Measurements from ENCODE around the gene MIGA1. TPM values are rescaled to one million over a fixed set of nuclear protein-coding genes. Genes with fewer than 3 reads are reported as not detected.
A peak's percentile ranks its signal among the peaks of the same experiment; 100 is the strongest.

MIGA1 gene
- polyA plus RNA-seq, 2 of the 4 experiments (the other 2 are of a cell fraction) = 6.5 to 7.4 TPM

- Histone ChIP-seq H3K4me2 (peak within 1 kb of the TSS; percentile 88), H3K9me3 (no peaks in the 10 kb centered on the region), H3K27ac (peak within 1 kb of the TSS; percentile 90 to 99), H3K4me3 (peak within 1 kb of the TSS; percentile 93), H3K4me1 (peaks cover 29% of the 10 kb centered on the region)
- peak; percentile 46 to 65 for DNase-seq (ENCODE audit: low read depth in 1 of 2, low spot score in 1 of 2)
- 2% methylated on average over 21 of the region's 79 CpGs for WGBS (ENCODE audit: missing lambda C conversion rate)
- ChIA-PET POLR2A (interaction anchor here (1.0 kb wide), 1 partner anchor 20 kb away, joined by 3 read pairs; the partner anchor contains the start of gene MIGA1), CTCF (interaction anchor here (0.5 kb wide), 1 partner anchor 17 kb away, joined by 3 read pairs; no protein-coding TSS in a partner anchor)
- FAIRE-seq = no peak
- ATAC-seq = peak; percentile 97
- TF ChIP-seq FOSB (CRISPR knock-in tag; IDR thresholded peaks at IDR 0.05) (no peak), PHF8 (IDR thresholded peaks at IDR 0.05; ENCODE audit: borderline replicate concordance, low read depth) (peak; percentile 62; the same call in 1 of the 2 replicates), JUN (IDR thresholded peaks at IDR 0.05) (peak in 1 of 2 experiments; percentile 55; a peak in 2 of 5 replicates), POLR2A (IDR thresholded peaks at IDR 0.05; ENCODE audit: low read length) (peak; percentile 48), HOXB13 (CRISPR knock-in tag; IDR thresholded peaks at IDR 0.05; ENCODE audit: low read depth) (no peak), HMGXB4 (CRISPR knock-in tag; IDR thresholded peaks at IDR 0.05; ENCODE audit: borderline replicate concordance) (0 out of 2 replicates have a peak, but pooled peaks have one; percentile 66)
Observed at GRCh38 chr1:77759071-77760028, 20.1 kb upstream of the MIGA1 start, which contains the start of gene USP33. TSS of gene USP33 (minus strand) at chr1:77759852. CDS start at chr1:77741697, 18,155 bp downstream.

- peaks cover 21% of the 10 kb centered on the region; the same call in 2 of the 3 replicates for H3K4me1 ChIP-seq
- no peaks in the 10 kb centered on the region for H3K9me3 ChIP-seq
- DNase-seq (ENCODE audit: low read depth in 1 of 2, low spot score in 1 of 2) = peak in 1 of 2 experiments; percentile 68
- peak overlapping the region; percentile 5 to 65; a peak in 3 of 6 replicates for H3K27ac ChIP-seq
- CTCF ChIA-PET = no interaction called here
- TF ChIP-seq MYC (IDR thresholded peaks at IDR 0.05; ENCODE audit: borderline replicate concordance, low read length) = no peak
- TF ChIP-seq REST (IDR thresholded peaks at IDR 0.05) = no peak
- no peak for TF ChIP-seq EP300 (IDR thresholded peaks at IDR 0.05)
- TF ChIP-seq KDM5A (IDR thresholded peaks at IDR 0.05) = no peak
- no peak for TF ChIP-seq FOSL2 (IDR thresholded peaks at IDR 0.05)
- TF ChIP-seq FOSL2 (CRISPR knock-in tag; IDR thresholded peaks at IDR 0.05) = peak; percentile 87
- TF ChIP-seq CHD4 (IDR thresholded peaks at IDR 0.05; ENCODE audit: borderline replicate concordance) = no peak
- TF ChIP-seq PBX3 (IDR thresholded peaks at IDR 0.05) = no peak
- TF ChIP-seq HOXB13 (CRISPR knock-in tag; IDR thresholded peaks at IDR 0.05; ENCODE audit: low read depth) = no peak
- TF ChIP-seq MAZ (IDR thresholded peaks at IDR 0.05; ENCODE audit: borderline replicate concordance, low read depth, low read length) = no peak
- H3K4me2 ChIP-seq = peak overlapping the region; percentile 25
- 0% methylated on average over 1 of the region's 1 CpG for WGBS (ENCODE audit: missing lambda C conversion rate)
- ATAC-seq = no peak
- POLR2A ChIA-PET = no interaction called here
- H3K4me3 ChIP-seq = no peak overlapping the region
- FAIRE-seq = no peak
Observed at GRCh38 chr1:77762072-77762476, 17.4 kb upstream of the MIGA1 start.
